Stimulated activated CD8-positive, alpha-beta memory T cell treated with anti-CD3 and anti-CD28 coated beads, Interleukin-4, amount 100 ng/mL, for 48 hours (primary cell): ENCODE measurements around the gene PLEKHG3.
A peak's percentile ranks its signal among the peaks of the same experiment; 100 is the strongest.

ENCODE experiments used
- DNase-seq: peaks from one replicate; pipeline ENCODE4 v3.0.0-alpha.2; 2020

Gene PLEKHG3

DNA sequence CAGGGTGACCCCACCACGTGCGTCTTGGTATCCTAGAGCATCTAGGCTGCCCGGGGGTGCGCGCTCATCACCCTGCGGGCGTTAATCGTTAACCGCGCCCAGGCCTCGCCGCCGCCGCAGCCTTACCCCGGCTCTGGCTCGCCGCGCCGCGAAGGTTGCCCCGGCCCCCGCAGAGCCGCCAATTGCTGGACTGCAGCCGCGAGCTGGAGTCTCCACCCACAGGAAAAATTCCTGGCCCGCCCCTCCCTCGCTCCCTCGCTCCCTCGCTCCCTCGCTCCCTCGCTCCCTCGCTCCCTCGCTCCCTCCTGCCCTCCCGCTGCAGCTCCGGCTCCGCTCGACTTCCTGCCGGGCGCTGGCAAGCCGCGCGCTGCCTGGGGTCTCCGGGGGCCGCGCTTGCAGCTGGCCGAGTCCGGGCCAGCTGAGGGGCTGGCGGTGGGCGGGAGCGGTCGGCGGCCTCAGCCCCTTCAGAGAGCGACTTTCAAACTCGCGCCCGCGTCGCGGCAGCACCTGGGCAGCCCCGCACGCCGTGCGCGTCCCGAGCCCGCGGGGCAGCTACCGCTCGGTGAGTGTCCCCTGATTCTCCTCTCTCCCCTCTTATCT is at the start of gene PLEKHG3:
Gene PLEKHG3, plus strand, starts transcription at position 282 of the 600 bp plus-strand sequence. CDS start 23,208 bp downstream, outside the sequence.
- peak; percentile 33 for DNase-seq

DNA sequence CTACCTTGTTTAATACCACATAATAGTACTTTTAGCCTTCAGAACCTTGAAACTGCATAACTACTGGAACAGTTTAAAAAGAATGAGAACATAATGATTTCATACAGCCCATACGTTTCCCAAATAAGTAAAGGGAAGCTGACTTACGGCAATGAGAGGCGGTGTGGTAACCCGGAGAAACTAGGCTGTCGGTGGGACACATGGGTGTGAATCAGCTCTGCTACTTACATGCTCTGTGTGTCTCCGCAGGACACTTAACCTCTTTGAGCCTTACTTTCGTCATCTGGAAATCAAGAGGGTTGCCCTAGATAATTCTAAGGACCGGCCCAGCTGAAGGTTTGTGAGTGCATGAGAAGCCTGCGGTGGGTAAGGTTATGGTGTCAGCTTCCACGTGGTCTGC is 49.3 kb upstream of the PLEKHG3 start:
- DNase-seq, result no peak

DNA sequence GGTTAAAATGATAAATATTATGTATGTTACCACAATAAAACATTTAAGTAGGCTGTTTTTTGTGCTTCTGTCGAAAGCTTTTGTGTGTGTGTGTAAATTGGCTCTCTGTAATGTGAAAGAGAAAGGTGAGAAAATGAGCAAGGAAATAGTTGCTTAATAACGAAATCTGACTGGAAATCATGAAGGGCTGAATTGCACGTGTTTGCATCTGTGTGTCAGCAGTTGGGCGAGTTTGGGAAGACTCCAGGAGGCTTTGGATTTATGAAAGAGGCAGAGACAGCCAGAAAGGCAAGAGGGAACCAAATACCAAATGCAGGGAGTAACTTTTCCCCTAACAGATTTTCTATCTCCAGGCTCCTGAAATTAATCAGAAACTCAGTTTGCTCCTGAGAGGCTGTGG is 47.2 kb upstream of the PLEKHG3 start:
- DNase-seq, result no peak

DNA sequence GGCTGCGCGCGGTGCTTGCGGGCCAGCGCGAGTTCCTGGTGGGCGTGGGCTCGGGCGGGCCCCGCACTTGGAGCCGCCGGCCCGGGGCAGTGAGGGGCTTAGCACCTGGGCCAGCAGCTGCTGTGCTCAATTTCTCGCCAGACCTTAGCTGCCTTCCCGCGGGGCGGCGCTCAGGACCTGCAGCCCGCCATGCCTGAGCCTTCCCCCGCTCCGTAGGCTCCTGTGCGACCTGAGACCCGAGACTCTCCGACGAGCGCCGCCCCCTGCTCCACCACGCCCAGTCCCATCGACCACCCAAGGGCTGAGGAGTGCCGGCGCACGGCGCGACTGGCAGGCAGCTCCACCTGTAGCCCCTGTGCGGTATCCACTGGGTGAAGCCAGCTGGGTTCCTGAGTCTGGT is 46.0 kb upstream of the PLEKHG3 start:
- DNase-seq, result no peak

DNA sequence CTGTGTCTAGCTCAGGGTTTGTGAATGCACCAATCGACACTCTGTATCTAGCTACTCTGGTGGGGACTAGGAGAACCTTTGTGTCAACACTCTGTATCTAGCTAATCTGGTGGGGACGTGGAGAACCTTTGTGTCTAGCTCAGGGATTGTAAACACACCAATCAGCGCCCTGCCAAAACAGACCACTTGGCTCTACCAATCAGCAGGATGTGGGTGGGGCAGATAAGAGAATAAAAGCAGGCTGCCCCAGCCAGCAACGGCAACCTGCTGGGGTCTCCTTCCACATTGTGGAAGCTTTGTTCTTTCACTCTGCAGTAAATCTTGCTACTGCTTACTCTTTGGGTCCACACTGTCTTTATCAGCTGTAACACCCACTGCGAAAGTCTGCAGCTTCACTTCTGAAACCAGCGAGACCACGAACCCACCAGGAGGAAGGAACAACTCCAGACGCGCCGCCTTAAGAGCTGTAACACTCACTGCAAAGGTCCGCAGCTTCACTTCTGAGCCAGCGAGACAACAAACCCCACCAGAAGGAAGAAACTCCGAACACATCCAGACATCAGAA is 45.4 kb upstream of the PLEKHG3 start:
- peak; percentile 29 for DNase-seq

DNA sequence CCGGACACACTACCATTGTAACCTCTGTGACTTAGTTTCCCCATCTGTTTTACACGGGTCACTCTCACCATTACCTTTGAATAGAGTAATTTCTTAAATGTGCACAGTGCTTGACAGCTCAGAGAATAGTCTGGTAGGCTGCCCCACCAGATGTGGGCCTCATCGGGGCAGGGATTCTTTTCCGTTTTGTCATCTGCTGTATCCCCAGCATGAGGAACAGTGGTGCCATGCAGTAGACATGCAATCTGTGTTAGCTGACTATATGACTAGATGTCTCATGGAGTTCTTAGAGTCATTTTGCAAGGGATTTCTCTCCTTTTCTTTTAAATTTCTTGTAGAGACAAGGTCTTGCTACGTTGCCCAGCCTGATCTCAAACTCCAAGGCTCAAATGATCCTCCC is 44.9 kb upstream of the PLEKHG3 start:
- DNase-seq, result no peak

DNA sequence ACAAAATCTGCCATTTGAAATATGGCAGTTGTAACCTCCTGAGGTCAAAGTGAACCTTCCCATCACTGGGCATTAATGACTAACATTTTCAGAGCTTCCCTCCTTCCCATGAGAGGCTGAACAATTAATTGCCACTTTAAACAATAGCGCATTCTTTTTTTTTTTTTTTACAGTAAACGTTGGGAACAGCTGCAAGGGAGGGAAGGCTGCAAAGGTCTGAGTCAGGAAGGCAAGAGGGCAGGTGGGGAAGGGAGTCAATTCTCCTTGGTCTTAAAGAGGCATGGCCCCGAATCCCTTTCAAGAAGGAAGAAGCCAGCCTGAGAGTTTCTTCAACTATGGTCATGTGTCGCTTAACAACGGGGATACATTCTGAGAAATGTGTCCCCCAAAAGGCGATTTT is 41.0 kb upstream of the PLEKHG3 start:
- DNase-seq, result no peak

DNA sequence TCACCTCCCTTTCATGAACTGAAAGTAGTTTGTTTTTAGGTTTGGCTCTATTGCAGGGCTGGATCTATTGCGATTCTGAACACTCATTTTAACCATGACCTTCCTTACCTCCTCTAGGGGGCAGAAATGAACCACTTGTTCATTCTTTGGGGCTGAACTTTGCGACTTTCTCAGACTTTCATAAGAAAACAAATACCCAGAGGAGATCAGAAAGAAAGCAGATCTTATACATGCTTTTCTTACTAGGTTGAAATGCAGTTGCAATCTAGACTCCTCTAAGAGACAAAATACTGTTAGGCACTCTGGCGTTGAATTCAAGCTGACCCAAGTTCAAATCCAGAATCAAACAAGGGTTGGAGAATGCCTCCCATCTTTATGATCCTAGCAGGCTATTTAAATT is 32.6 kb upstream of the PLEKHG3 start:
- no peak for DNase-seq

DNA sequence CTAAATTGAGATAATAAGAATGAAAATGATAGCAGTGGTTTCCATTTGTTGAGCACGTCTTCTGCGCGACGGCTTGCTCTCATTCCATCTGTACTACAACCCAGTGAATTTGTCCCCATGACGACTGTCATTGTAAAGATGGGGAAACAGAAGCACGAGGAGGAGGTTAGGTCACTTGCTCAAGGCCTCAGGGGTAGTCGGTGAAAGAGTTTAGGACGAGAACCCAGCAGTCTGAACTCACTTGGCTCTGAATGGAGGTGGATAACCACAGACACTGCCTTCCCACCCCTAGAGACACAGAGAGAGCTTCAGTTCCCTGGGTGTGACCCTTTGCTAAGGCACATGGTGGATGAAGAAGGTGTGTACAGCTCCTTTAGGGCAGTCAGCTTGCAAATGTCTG is 30.9 kb upstream of the PLEKHG3 start:
- no peak for DNase-seq

DNA sequence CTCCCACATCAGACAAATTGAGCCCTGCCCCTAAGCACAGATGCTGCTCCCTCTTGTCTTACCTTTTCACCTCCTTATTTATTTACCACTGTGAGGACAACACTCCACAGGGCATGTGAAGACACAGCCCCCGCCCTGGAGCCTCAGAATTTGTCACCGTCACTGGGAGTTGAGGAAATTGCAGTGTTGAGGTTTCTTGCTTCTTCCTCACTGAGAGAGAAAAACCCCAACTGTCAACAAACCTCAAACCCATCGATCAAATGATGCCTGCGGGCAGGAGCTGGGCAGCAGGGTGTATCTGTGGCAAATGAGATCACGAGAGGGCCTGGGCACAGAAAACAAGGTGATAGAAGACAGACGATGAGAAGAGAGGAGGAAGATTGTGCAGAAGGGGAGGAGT is 30.5 kb upstream of the PLEKHG3 start:
- peak; percentile 45 for DNase-seq

DNA sequence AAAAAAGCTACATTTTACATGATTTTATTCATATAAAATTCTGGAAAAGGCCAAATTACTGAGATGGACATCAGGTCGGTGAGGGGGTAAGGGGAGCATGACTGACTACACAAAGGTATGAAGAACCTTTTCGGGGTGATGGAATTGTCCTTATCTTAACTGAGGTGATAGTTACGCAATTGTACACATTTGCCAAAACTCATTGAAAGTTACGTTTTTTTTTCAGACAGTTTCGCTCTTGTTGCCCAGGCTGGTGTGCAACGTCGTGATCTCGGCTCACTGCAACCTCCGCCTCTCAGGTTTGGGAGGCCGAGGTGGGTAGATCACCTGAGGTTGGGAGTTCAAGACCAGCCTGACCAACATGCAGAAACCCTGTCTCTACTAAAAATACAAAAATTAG is 29.4 kb upstream of the PLEKHG3 start:
- no peak for DNase-seq

DNA sequence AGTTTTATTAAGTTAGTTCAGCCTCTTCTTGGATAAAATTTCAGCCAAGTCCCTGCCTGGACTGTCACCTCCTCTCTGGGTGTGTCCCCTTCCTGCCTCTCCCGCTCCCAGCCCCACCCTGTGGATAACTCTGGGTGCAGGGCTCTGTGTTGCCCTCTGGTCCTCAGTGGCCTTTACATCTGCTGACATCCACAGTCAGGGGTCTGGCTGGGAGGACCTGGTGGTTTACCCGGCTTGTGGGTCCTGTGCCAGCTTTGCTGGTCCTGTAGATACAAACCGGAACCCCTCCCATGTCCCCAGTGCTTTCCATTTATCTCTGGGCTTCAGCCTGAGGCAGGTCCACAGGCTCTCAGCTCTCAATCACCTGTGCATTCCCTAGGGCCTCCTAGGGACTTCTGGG is 28.9 kb upstream of the PLEKHG3 start:
- no peak for DNase-seq

DNA sequence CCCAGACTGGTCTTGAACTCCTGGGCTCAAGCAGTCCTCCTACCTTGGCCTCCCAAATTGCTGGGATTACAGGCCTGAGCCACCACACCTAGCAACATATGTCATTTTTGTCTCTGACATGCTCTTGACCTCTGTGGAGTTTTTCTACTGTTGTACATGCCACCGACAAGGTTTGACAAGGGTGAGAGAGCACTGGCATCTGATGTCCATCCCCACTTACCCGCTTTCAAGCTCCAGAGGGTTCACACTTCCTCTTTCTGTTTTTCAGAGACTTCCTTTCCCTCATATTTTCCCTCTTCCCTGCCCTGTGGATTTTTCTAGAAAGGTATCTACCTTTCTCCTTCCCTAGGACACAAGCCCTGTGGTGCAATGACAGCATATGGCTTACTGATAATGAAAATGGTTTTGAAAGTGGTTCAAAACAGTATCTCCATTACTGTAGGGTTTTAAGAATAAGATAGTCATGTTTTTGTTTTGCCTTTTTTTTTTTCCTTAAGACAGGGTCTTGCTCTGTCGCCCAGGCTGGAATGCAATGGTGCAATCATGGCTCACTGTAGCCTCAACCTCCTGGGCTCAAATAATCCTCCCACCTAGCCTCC is 27.7 kb upstream of the PLEKHG3 start:
- DNase-seq, result no peak

DNA sequence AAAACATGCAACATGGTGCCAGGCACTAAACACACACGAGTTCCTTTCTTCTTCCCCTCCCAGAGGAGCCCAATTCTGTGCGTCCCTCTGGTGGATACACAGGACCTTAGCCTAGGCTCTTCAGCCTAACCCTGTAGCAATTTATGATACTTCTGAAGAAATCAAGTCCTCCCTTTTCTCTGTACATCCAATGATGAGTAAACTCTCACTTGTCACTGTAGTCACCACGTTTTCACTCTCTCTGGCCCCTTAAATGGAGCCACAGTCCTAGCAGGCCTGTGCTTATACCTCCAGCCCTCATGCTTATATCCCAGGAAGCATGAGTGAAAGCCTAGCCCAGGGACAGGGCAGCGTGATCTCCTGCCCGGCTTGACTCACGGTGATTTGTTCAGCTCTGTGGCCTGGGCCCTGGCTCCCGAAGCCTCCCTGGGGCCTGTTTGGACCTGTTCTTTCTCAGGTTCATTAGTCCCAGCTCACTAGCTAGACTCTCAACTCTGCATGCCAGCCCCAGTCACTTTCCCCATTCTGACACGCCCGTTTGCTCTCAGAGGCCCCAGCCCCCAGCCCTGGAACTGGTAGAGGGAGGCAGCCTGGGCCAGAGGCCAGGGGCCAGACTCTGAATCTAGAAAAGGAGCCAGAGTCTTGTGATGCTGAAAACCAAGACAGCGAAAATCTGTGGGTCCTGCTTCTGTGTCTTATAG is 24.1 kb upstream of the PLEKHG3 start:
- no peak for DNase-seq

DNA sequence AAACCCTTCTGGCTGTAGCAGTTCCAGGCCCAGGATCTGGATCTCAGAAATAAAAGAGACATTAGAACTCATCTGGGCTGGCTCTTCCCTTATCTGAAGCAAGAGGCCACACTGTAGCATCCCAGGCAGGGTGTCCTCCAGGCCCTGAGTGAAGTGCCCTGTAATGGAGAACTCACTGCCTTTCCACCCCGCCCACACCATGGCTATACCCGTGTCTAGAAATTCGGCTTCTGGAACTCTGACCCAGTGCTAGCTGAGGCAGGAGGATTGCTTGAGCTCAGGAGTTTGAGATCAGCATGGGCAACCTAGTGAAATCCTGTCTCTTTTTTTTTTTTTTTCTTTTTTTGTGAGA is 23.5 kb upstream of the PLEKHG3 start:
- DNase-seq, result no peak

DNA sequence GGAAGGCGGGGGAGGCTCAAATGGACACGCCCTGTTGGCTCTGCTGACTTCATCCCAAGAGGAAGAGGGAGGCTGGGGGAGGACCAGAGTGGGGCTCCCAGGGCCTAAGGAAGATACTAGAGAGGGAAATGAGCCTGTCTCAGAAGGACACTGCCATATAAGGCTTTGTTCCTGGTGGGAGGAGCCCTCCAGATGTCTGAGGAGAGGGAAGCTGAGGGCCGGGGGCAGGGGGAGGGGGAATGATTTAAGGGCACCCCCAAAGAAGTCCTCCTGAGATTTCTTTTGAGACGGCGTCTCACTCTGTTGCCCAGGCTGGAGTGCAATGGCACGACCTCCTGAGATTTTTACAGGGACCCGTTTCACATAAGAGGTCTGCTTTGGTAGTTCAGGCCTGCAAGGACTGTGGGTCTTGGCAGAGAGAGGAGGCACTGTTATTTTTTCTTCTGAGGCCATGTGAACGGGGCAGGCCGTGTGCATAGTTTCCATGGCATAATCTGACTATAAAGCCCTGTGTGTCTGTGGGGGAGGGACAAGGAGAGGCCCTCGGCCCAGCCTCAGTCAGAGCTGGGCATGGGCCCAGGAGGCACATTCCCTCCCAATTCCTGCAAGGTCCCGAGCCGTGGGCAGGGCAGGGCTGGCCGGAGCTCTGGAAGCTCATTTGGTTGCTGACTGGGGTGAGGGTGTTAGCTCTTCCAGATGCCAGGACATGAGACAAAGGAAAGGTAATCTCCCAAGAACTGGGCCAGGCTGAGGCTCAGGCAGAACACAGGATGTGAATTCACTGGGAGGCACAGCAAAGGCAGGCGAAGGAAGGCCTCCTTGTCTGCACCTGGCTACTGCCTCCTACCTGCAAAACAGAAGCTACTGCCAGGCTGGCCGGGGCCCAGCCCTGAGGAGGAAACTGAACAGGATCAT is 22.2 kb upstream of the PLEKHG3 start:
- no peak for DNase-seq

DNA sequence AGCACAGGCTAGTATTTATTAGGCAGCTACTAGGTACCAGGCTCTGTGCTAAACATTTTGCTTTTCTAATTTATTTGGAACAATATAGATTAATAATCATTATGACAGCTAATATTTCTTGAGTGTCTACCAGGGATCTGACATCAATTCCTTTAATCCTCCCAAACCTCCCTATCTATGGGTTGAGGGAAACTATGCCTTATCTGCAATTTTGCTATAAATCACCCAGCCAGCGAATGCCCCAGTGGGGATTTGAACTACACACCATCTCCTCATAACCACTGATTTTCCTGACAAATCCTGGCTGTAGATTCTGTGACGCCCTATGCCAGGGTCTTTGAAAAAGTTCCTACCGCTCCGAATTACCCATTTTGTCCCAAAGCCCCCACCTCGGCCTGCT is 21.4 kb upstream of the PLEKHG3 start:
- DNase-seq, result no peak

DNA sequence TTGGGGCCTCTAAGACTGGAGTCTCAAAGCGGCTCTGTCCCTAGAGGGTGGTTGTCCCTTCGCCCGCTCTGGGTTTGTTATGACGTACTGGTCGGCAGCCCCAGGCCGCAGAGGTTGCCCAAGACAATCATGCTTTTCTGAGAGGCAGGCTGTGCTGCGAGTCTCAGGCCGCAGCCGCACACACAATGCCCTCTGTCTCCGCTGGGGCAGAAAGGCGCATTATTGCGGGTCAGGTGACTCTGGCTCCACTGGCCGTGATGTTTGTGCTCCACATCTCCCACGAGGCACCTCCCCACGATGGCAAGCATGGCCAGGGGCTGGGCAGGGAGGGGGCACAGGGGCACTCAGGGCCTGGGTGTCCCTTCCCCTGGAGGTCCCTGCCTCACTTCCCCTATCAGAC is 21.0 kb upstream of the PLEKHG3 start:
- DNase-seq, result no peak

DNA sequence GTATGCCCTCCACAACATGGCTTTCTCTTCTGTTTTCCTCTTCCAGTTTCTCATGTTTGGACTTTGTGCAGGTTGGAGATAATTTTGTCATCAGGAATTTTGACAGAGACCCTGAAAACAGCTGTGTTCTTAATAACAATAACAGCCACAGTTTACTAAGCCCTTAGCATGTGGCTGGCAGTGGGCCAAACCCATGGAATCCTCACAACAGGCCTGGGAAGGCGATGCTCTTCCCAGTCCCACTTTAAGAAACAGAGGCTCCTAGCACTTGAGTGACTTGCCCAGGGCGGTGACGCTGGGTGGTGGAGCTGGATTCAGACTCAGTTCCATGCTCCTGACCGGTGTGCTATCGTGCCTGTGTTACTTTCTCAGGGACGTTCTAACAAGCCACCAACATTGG is 20.1 kb upstream of the PLEKHG3 start:
- no peak for DNase-seq

DNA sequence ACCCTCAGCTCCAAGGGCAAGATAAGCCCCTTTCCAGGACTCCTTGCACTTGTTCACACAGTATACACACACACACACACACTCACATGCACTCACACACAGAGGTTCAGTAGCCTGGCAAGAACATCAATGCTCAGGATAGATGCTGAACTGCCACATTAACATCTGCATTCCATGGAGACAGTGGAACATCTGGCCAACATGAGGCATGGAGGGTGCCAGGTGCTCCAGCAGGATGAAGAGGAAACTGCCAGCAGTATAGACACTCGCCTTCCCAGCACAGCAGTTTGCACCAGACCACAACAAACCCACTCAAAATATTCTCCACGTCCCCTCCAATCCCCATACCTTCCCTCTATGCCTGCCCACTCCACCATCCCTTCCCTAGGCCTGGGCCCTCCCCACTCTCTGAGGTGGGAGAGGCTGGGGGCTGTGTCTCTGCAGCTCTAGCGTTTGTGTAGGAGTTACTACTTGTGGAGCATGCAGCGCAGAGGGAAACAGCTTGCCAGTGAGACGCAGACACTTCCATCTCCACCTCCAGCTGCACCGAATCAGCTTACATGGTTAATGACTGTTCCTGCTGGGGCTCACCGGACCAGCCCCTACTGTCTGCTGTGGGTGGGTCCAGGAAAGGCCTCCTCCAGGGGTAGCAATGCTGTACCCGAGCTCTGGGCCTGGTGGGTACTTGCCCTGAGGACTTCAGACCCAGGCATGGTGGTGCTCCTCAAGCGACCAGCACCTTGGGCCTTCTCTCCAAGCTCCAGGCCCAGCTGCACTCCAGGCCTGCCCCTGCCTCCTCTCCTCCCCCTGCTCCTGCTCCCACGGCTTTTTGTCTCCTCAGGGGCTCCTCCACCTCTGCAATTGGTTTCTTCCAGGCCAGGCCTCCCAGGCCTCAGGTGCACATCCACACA is 18.6 kb upstream of the PLEKHG3 start:
- DNase-seq, result no peak

DNA sequence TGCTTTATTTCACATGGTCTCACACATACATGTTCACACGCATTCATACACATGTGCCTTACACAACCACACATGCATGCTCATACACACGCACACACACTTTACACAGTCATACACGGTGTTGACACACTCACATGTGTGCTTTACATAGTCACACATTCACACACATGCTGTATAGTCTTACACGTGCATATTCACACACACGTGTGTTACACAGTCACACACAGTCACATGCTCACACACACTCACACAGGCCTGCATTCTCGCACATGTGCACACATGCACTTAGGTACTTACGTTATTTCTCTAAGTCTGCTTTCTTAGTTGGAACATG is 18.0 kb upstream of the PLEKHG3 start:
- no peak for DNase-seq

DNA sequence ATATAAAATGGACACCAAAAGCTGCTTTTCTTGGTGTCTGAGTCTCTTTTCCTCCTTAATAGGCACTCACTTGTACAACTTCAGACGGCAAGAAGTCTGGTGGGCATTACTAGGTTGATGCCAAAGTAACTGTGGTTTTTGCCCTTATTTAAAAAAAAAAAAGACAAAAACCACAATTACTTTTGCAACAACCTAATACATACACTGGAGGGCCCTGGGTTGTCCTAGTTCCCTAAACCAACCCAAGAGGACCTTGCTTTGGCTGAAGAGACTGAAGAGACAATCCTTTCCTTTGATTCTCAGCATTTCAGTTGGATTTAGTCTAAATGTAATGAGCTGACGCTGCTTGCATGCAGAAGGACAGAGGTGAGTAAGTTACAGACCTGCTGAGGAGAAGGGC is 16.2 kb upstream of the PLEKHG3 start:
- DNase-seq, result no peak
